Activated CD4-positive, alpha-beta T cell treated with anti-CD3 and anti-CD28 coated beads, Interleukin-2, amount 50 U/mL, for 16 hours (primary cell): ENCODE results near the gene SLC24A4.

Source experiments
- DNase-seq: peaks from one replicate; pipeline ENCODE4 v3.0.0-alpha.2; 2020

Gene SLC24A4

DNA sequence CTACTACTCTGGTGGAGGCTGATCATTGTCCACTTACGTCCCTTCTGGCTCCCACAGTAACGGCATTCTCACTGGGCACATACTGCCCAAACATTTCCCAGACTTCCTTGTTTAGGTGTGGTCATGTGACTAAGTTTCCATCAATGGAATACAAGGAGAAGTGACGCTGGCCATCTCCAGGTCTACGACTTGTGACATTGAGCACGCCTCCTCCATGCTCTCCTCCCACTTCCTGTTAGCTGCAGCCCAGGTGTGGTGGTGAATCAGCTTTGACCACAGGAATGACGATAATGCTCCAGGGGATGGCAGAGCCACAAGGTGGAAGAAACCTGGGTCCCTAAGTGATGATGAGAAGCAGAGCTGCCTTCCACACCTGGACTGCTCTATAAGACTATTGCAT, 6.0 kb upstream of the SLC24A4 start:
- no peak for DNase-seq

GRCh38 chr14:92317511-92317910, 5.5 kb upstream of the SLC24A4 start:
- no peak for DNase-seq

- DNase-seq, result no peak
These were observed 1.3 kb upstream of the SLC24A4 start for GRCh38 chr14:92321701-92322100.

DNA sequence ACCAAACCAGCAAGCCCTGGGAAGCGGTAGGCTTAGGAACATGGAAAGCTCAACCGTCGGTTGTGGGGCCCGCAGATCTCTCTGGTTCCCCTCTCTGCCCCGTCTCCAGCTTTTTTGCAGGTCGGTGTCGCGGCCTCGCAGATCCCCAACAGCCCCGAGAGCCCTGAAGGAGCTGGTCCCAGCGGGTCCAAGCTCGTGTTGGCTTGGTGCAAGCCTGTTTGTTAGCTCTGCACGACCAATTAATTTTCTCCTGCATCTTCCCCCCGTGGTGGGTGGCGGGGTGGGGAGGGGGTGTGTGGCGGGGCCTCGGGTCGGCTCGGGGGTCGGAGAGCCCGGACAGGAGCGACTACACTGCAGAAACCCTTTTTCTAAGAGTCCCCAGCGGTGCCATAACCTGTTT, 449 bp upstream of the SLC24A4 start:
- DNase-seq, result no peak

GRCh38 chr14:92323916-92324818, 1.2 kb downstream of the SLC24A4 start:
- no peak for DNase-seq

GRCh38 chr14:92325835-92326234, 2.9 kb downstream of the SLC24A4 start:
- no peak for DNase-seq

DNA sequence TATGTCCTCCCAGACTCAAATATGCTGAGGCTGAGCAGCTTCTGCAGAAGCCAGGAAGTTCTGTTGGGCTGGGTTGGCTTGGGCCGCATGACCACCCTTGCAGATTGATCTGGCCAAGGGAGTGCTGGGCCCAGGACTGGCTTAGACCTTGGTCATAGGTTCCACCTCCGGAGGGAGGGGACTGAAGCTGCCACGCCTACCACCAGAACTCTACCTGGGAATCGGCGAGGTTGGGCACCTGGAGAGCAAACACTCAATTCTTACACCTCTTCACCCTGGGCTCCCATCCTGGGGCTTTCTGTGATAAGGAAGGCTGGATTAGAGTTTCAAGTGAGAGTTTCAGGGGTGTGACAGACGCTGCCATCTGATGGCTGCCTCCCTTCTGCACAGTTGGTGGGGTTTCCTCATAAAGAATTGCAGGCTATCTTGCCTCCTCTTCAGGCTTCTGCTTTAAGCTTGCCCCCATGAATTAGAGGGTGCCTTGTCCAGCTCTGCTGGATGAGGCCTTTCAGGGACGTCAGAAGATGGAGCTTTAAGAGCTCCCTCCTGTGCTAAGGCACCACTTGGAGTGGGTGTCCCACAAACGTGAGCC, 5.8 kb downstream of the SLC24A4 start:
- no peak for DNase-seq

GRCh38 chr14:92334050-92334449, 11.1 kb downstream of the SLC24A4 start:
- no peak for DNase-seq

- no peak for DNase-seq
These were observed 13.4 kb downstream of the SLC24A4 start for GRCh38 chr14:92336363-92336762.

- no peak for DNase-seq
These were observed 16.5 kb downstream of the SLC24A4 start for GRCh38 chr14:92339426-92339825.

- no peak for DNase-seq
These were observed 17.1 kb downstream of the SLC24A4 start for GRCh38 chr14:92340071-92340470.

DNA sequence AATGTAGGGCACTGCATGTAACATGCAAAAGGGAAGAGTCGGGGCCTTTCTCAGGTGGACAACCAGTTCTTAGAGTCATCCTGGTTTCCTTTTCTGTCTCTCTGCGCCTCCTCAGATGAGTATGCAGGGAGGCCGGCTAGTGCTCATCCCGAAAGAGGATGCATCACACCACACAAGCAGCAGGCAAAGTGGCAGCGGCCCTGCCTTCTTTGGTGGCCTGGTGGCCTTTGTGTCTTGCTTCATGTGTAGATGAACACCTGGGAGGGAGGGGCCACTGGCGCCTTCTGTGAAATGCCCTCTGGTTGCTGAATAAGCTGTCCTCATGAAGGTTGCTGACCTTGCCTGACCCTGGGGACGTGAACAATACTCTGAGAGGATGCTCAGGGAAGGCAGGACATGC, 18.0 kb downstream of the SLC24A4 start:
- peak; percentile 89 for DNase-seq

- peak; percentile 82 for DNase-seq
These were observed 18.8 kb downstream of the SLC24A4 start for GRCh38 chr14:92341791-92342190.

GRCh38 chr14:92348154-92348553, 25.2 kb downstream of the SLC24A4 start:
- no peak for DNase-seq

DNA sequence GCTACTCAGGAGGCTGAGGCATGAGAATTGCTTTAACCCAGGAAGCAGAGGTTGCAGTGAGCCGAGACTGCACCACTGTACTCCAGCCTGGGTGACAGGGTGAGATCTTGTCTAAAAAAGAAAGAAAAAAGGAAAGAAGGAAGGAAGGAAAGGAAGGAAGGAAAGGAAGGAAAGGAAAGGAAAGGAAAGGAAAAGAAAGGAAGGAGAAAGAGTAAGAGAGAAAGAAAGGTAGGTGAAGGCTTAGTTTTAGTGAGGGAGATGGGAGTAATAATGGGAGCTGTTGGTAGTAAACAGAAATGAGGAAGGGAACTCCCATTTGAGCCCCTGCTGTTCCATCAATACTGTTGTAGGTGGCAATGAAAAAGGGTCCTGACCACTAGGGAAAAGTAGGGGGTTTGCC, 28.8 kb downstream of the SLC24A4 start:
- DNase-seq, result no peak

DNA sequence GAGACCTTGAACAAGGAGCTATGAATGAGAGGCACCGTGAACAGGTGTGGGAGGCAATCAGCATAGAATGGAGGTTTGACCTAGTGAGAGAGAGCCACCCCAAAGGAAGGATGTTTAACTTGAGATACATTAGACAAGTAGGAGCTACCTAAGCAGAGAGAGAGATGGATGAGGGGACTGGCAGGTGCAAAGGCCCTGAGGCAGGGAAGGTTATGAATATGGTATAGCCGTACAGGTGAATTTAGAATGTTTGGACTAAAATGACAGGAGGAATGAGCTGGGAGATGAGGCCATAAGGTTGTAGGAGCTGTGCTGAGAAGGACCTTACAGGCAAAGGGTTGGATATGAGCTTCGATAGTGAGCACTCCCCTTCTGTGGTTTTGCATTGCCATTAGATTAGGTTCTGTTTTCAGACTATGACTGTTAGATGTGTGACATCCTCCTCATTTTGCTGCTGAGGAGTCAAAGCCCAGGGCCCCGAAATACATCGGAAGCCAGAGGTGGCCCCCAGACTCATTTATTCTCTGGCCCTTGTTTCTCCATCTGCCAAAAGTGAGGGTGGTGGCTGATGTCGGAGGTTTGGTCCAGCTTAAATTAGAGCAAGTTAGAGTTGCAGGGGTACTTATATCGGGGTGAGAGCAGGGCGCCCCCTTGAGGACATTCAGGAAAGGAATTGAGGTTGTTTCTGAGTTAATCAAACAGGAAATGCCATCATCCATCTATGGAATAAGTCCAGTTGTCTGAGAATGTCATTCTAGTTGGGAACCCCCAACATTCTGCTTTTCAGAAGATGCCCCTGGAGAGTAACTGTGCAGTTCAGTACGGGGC, 29.4 kb downstream of the SLC24A4 start:
- peak; percentile 55 for DNase-seq

DNA sequence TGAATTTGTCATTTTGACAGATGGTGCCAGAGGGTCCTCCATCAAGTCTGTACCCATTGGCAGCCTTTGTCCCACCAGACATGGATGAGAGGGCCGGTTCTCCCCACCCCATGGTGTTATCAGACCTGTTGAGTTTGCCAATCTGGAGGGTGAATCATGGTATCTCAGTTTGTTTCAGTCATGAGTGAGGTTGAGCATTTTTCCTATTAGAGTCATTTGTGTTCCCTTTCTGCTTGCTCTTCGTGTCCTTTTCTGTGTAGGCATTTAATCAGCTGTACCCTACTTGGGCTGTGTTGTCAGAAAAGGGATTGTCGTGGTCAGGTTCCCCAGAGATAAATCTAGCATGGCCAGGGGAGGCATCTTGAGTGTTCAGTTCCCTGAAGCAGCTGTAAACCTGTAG, 30.5 kb downstream of the SLC24A4 start:
- DNase-seq, result no peak

GRCh38 chr14:92356677-92357076, 33.7 kb downstream of the SLC24A4 start:
- DNase-seq, result no peak

GRCh38 chr14:92360651-92361370, 37.8 kb downstream of the SLC24A4 start:
- no peak for DNase-seq

GRCh38 chr14:92362781-92363235, 39.8 kb downstream of the SLC24A4 start:
- DNase-seq, result no peak

DNA sequence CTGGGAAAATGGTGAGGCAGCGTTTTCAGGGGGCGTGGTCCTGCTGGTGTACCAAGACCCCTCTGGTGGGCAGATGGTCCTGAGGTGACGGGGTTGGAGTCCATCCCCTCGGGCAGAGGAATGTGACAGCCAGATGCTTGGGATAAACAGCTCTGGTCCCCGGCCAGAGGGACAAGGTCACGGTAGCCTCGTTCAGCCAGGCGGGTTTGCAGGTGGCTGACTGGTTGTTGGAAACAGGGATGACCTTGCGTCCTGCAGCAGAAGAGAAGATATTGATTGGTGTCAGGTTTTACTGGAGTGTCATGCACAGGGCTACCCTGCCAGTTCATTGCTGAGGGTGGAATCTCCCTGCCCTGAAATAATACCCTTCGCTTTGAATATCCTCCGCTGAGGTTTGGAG, 43.3 kb downstream of the SLC24A4 start:
- no peak for DNase-seq

DNA sequence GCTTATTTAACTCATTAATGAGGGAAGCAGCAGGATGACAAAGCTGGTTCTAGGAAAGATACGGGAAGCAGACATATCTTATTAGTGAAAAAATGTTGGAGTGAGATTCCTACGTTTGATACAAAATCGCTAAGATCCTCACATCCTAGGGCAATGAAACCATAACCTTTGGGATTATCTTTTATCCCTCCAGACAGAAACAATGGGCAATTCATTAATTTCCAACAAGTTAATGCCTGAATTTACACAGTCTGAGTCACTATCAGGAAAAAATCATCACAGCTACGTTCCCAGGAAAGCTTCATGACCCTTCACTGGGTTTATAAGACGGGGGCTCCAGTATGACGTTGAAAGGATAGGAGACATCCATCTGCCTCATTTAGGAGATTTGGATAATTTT, 45.0 kb downstream of the SLC24A4 start:
- no peak for DNase-seq

DNA sequence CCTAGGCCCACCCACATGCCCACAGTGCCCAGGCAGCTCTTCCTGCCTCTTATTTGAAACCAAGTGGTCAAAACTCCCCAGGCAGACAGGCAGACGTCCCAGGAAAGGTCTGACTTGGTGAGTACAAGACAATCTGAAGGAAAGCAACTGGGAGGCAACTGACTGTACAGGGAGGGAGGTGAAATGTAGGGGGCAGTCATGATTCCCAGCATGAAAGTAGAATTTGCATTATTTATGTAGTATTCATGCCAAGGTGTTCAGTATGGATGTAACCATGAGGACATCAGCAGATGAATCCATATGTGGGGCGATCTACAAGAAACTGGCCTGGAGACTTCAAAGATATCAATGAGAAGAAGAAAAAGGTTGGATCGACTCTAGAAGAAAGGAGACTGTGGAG, 46.1 kb downstream of the SLC24A4 start:
- DNase-seq, result no peak
